Activated CD8-positive, alpha-beta memory T cell treated with anti-CD3 and anti-CD28 coated beads for 4 hours (primary cell): ENCODE data around the gene LGALS3BP.

Source experiments
- DNase-seq, 2 donors: peaks; one replicate each; pipeline ENCODE4 v3.0.0-alpha.2; 2020; ENCODE audit warnings: low read depth in 2 of 2

LGALS3BP gene

DNA sequence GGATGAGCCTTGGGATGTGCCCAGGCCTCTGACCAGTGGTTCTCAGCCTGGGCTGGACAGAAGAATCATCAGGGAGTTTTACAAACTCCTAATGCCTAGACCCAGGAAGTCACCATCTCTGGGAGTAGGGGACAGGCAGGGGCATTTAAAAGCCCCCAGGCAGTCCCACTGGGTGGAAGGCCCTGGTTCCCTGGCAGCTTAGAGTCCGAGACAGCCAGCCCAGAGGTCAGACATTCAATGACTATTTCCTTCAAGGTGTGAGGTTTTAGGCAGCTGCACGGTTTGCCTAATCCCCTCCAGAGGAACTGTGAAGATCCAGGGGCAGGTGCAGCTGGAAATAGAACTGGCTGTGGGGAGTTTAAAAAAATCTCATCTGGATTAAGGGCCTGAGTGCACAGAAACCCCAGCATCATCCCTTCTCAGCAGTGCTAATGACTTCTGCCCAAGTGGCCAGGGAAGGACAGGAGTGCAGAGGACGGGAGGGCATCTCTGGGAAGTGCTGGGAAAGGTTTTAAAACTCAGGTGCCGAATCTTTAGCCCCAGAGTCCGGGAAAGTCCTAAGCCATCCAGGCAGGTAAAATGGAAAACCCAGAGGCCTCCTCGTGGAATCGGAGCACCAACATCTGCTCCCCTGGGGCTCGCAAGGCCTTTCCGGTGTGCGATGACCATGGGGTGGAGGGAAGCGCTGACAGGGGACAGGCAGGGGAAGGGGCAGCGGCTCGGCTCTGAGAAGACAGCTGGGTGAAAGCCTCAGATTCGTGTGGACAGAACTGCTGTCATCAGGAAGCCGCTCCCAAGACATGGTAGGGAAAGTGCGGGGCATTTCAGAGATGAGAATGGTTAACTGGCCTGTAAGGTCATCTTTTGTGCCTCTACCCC is 1.5 kb upstream of the LGALS3BP start:
- no peak for DNase-seq

DNA sequence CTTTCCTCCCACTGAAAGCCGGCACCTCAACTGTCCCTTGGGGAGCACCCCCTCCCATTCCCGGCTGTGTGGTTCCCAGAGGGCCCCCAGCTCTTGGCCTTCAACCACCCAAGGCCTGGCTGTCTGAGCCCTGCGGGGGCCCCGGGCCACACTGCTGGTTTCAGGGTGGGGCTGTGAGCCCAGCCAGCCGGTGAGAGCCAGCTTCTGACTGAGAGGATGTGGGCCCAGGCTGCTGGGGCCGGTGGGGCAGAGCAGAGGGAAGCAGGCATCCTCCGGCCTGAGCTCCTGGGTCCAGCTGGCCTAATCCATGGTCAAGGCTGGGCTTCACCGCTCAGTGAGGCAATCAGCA is 875 bp upstream of the LGALS3BP start:
- no peak for DNase-seq

DNA sequence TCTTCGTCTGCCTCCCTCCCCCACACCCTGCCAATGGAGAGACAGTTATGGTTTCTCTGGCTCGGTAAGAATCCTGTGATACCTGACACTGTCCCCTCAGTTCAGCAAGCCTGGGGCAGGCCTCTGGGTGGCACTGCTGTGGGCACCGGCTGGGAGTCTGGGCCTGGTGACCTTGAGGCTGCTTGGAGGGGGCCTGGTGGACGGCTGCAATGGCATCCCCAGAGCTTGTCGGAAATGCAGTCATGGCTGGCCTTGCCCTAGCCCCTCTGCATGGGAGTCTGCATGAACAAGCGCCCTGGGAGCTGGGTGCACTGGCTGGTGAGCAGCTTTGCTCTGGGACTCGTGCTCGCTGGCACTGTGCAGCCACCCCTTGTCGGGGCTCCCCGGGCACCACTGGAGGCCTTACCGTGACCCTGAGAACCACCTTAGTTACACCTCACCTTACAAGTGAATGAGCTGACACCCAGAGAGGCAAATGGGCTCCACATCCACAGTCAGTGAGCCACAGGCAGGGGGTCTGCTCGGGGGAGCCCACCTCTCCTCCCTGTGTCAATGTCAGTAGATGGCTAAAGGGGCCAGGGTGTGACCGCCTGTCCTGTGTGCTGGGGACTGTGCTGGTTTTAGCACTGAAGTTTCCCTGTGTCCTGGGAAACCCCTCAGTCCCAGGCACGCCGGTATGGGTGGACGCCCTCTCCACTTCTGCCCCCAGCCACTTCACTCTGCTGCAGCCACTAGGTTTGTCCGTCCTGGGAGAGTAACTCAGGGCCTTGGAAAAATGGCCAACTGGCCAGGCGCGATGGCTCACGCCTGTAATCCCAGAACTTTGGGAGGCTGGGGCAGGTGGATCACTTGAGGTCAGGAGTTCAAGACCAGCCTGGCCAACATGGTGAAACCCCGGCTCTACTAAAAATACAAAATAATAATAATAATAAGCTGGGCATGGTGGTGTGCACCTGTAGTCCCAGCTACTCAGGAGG is 1.4 kb downstream of the LGALS3BP start:
- DNase-seq, result no peak

GRCh38 chr17:78977681-78977943 is 2.1 kb downstream of the LGALS3BP start:
- DNase-seq, result no peak

DNA sequence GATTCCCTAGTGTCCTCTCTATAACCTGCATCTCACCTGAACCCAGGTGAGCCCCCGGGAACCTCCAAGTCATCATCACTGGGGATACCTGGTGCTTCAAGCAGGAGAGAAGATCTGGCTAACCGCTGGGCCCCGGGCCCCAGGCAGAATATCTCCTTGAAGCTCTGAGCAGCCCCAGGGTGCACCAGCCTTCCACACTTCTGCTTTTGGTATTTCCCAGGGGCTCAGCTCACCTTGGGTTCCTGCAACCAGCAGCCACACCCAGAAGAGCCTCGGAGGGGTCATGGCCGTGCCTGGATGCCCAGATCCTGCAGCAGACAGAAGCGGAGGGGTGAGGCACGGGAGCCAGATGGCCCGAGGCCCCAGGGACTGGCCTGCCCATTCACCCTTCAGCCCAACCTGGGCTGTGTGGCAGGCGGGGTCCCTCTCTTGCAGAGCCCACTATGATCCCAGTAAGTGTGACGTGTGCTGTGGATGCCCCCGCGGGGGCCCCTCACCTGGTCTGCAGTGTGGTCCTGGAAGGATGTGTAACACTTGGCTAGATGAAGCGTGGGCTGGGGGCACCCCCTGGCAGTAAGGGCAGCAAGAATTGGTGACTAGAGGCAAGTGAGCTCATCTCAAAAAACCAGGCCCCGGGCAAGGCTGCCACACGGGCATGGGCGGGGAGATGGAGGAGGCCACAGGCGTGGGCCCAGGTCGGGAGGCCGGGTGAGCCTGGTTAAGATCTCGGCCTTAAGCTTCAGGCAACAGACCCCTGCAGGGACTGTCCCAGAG is 2.6 kb downstream of the LGALS3BP start:
- DNase-seq, result no peak

DNA sequence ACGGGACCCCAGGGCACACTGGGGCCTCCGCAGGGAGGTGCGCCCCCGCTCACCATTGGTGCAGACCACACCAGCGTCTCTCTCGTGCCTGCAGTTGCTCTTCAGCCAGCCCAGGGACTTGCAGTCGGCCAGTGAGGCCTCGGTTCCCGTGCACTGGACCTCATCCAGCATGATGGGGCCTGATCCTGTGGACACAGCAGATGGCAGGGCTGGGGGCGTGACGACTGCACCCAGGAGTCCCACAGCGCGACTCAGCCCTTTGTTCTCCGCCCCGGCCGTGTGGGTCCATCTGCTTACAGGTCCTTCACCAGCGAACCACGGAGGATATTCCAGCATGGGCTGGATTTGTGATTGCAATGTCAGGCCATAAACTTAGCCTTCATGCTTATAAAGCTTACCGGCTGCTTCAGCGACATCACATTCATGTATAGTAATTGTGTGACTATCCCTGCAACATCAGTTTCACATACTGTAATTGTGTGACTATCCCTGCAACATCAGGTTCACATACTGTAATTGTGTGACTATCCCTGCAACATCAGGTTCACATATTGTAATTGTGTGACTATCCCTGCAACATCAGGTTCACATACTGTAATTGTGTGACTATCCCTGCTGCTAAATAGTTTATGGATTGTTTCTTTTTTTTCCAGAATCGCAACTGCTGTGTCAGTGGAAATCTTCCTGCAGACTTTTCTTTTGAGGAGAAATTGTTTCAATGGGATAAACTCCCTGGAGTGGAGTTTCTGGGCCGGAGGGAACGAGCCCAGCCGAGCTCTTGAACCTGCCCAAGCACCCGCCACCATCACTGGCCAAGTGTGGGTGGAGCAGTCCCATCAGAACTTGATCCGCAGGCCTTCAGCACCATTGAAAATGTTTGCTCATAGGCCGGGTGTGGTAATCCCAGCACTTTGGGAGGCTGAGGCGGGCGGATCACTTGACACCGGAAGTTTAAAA is 4.8 kb downstream of the LGALS3BP start:
- DNase-seq, result no peak

DNA sequence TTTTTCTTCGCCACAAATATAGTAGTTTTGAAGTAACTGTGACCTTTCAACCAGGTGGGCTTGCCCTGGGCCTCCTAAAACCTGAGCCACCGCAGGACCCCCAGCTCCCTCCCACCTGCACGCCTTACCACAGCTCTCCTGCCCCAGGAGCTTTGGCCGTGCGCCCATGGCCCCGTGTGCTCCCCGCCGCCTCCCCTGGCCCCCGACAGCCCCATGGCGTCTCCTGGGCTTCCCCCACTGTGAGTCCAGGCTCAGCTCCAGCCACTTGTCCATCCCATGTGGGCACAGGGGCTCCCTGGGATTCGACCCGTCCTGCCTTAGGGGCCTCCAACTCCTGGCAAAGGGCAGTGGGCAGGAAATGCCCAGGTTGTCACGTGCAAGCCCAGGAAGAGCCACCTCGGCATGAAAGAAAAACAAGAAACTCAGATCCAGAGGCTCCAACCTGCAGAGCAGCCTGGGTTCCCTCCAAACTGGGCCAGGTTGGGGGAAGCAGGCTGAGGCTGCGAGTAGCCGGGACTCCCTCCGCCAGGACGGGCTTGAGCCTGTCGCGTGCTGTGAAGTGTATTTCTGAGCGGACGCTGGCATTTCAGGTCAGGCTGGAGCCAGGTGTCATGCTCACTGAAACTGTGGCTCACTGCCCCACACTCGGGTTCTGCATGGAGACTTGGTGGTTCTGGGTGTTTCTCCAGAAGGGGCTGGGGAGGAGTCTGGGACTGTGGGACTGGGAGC is 5.8 kb downstream of the LGALS3BP start:
- no peak for DNase-seq

DNA sequence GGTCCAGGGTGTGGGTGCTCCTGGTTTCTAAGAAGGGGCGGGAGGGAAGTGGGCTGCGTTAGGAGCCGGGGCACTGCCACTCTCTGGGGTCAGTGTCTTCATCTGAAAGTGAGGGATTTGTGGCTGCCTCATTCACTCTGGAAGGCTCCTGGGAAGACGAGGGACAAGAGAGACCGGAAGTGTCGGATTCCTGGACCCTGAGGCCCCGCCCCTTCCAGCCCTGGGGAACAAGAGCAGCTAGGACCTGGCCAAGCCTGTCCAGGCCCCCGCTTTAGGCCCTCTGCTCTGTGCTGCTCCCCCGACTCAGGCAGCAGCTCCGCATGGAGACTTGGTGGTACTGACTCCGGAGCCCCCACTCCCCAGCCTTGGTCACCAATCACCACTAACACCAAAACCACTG is 6.5 kb downstream of the LGALS3BP start:
- DNase-seq, result no peak

GRCh38 chr17:78972507-78973105 is 7.1 kb downstream of the LGALS3BP start:
- no peak for DNase-seq

GRCh38 chr17:78971756-78972506 is 7.8 kb downstream of the LGALS3BP start:
- no peak for DNase-seq

- peak; percentile 48 to 56 for DNase-seq
These were observed 8.6 kb downstream of the LGALS3BP start for GRCh38 chr17:78970834-78971755.

DNA sequence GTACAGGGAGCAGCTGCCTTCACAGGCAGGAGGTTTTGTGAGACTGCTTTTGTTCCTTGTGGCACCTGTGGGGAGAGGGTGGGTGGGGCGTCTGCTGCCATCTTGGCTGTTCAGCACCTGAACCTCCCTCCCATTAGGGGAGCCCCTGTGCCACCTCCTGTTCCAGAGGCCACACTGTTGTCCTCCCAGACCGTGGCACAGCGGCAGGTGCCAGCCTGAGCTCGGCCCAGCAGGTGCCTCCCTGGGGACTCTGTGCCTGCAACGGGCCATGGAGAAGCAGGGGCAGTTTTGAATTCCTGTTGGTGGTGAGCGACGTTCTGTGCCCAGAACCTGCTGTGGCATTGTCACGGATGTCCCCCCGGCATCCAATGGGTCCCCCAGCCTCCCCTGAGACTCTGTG is 9.9 kb downstream of the LGALS3BP start:
- DNase-seq, result no peak

- DNase-seq, result no peak
These were observed 11.9 kb downstream of the LGALS3BP start for GRCh38 chr17:78967782-78968362.

GRCh38 chr17:78966910-78967600 is 12.7 kb downstream of the LGALS3BP start:
- no peak for DNase-seq

GRCh38 chr17:78966123-78966813 is 13.5 kb downstream of the LGALS3BP start:
- no peak for DNase-seq

GRCh38 chr17:78965491-78965924 is 14.2 kb downstream of the LGALS3BP start:
- DNase-seq, result no peak
